PC-3 (cell line): ENCODE measurements around the gene PCGF5. TPM values are rescaled to one million over a fixed set of nuclear protein-coding genes. Genes with fewer than 3 reads are reported as not detected.

Experiments used
- ATAC-seq: fragments of 200-7000 bp; cut with Tn5 transposase; 2 replicates; pipeline ENCODE4 v1.9.1; 2020; ENCODE audit warnings: mild to moderate bottlenecking, moderate library complexity
- BruUV-seq: library from RNA; stranded (reverse); fragments of 400-500 nt; replicated peaks from 2 replicates; lab custom pipeline; 2021; lab: Mats Ljungman, UMichigan
- CTCF ChIA-PET: fragments of 300-600 bp; sonication (Branson Sonifier 250); formaldehyde crosslinking; loops from one replicate; lab custom pipeline; 2022; ENCODE audit warnings: antibody characterized with exemption; lab: Charles Lee
- POLR2A ChIA-PET: fragments of 300-600 bp; sonication (Branson Sonifier 250); formaldehyde crosslinking; loops from one replicate; lab custom pipeline; 2022; ENCODE audit warnings: antibody characterized with exemption; ENCODE audit not compliant: unreplicated experiment; lab: Charles Lee
- DNase-seq: peaks from one replicate; pipeline ENCODE4 v3.0.0-alpha.2; 2015
- H2AFZ ChIP-seq: fragments of 300-600 bp; sonication (generic); 2 replicates; pipeline ENCODE4 v1.6.0; 2016; ENCODE audit warnings: antibody characterized with exemption, low read length
- H3F3A ChIP-seq: fragments of 300-600 bp; sonication (generic); one replicate; pipeline ENCODE4 v1.6.0; 2017; ENCODE audit warnings: antibody characterized with exemption, low read length, control low read depth, mild to moderate bottlenecking; ENCODE audit not compliant: unreplicated experiment
- H3K27ac ChIP-seq: fragments of 300-600 bp; sonication (generic); 2 replicates; pipeline ENCODE4 v1.5.1; 2016; ENCODE audit warnings: mild to moderate bottlenecking, low read length
- H3K27me3 ChIP-seq: fragments of 300-600 bp; sonication (generic); 2 replicates; pipeline ENCODE4 v1.6.1; 2016; ENCODE audit warnings: low read length, mixed read lengths
- H3K36me3 ChIP-seq: fragments of 300-600 bp; sonication (generic); 2 replicates; pipeline ENCODE4 v1.6.1; 2016; ENCODE audit warnings: low read depth, mixed run types, low read length, mixed read lengths
- H3K4me1 ChIP-seq: fragments of 300-600 bp; sonication (generic); 2 replicates; pipeline ENCODE4 v1.5.1; 2016; ENCODE audit warnings: low read length; ENCODE audit not compliant: insufficient read depth
- H3K4me2 ChIP-seq: fragments of 300-600 bp; sonication (generic); 2 replicates; pipeline ENCODE4 v1.6.0; 2016; ENCODE audit warnings: low read length
- H3K4me3 ChIP-seq: fragments of 300-600 bp; sonication (generic); 2 replicates; pipeline ENCODE4 v1.5.1; 2016; ENCODE audit warnings: mild to moderate bottlenecking, low read length, mixed read lengths
- H3K79me2 ChIP-seq: fragments of 300-600 bp; sonication (generic); 2 replicates; pipeline ENCODE4 v1.6.1; 2017; ENCODE audit warnings: low read length, mixed read lengths
- H3K9ac ChIP-seq: fragments of 300-600 bp; sonication (generic); 2 replicates; pipeline ENCODE4 v1.6.0; 2016; ENCODE audit warnings: mild to moderate bottlenecking, low read length
- H3K9me2 ChIP-seq: fragments of 300-600 bp; sonication (generic); replicated peaks from 2 replicates; pipeline ENCODE4 v1.6.1; 2016; ENCODE audit warnings: mixed run types, low read length, mixed read lengths
- H3K9me3 ChIP-seq: fragments of 300-600 bp; sonication (generic); 2 replicates; pipeline ENCODE4 v1.6.1; 2016; ENCODE audit warnings: low read length, mixed read lengths
- H4K20me1 ChIP-seq: fragments of 300-600 bp; sonication (generic); 2 replicates; pipeline ENCODE4 v1.6.1; 2016; ENCODE audit warnings: low read length, mixed read lengths
- CTCF ChIP-seq: fragments of 300-600 bp; sonication (generic); conservative IDR thresholded peaks from 2 replicates; pipeline ENCODE4 v1.5.1; 2017; ENCODE audit warnings: antibody characterized with exemption, low read depth, mild to moderate bottlenecking, low read length
- EZH2 ChIP-seq: fragments of 300-600 bp; sonication (generic); IDR thresholded peaks from one replicate; pipeline ENCODE4 v1.6.1; 2017; ENCODE audit warnings: antibody characterized with exemption, mild to moderate bottlenecking, low read length; ENCODE audit not compliant: unreplicated experiment
- EZH2phosphoT487 ChIP-seq: fragments of 300-600 bp; sonication (generic); IDR thresholded peaks from 2 replicates; pipeline ENCODE4 v1.6.1; 2018; ENCODE audit warnings: mild to moderate bottlenecking, antibody characterized with exemption, low read length, borderline replicate concordance
- intact Hi-C: fragments of 100-400 bp; cut with micrococcal nuclease; formaldehyde crosslinking; loops from 2 replicates; pipeline ENCODE4 v1.9.0; 2023
- total RNA-seq: library from RNA; depleted of rRNA; stranded (reverse); fragments of >200 nt; gene quantifications from 2 replicates; pipeline ENCODE4 v1.2.3, GENCODE V29; 2014

PCGF5 gene
- total RNA-seq, 1 experiment from 2014 or later = 25.0 TPM

- POLR2A ChIA-PET = no interaction called here
- no peaks in the 10 kb centered on the region for H3K9me2 ChIP-seq
- no peaks in the 10 kb centered on the region for H3K4me1 ChIP-seq
- DNase-seq (no peak), ATAC-seq (no peak)
- TF ChIP-seq CTCF (no peak), EZH2 (no peak)
- no peaks in the 10 kb centered on the region for H3F3A ChIP-seq
- H2AFZ ChIP-seq = no peak overlapping the region
- H3K27ac ChIP-seq = no peak overlapping the region
- intact Hi-C loops = no loop called here
- no TSS peak for BruUV-seq
- H3K36me3 ChIP-seq = no peaks in the 10 kb centered on the region
- CTCF ChIA-PET = no interaction called here
- H3K9me3 ChIP-seq = no peaks in the 10 kb centered on the region
- H3K9ac ChIP-seq = no peak overlapping the region
- H3K27me3 ChIP-seq = no peaks in the 10 kb centered on the region
- H4K20me1 ChIP-seq = no peaks in the 10 kb centered on the region
- no peaks in the 10 kb centered on the region for H3K79me2 ChIP-seq
- no peak overlapping the region for H3K4me2 ChIP-seq
- H3K4me3 ChIP-seq = no peak overlapping the region
These were observed 67.4 kb downstream of the PCGF5 start for GRCh38 chr10:91287912-91288311.

- no TSS peak for BruUV-seq
- Histone ChIP-seq H2AFZ (no peak overlapping the region), H3K79me2 (no peaks in the 10 kb centered on the region), H3K4me3 (no peak overlapping the region), H3K4me1 (no peaks in the 10 kb centered on the region), H3K36me3 (no peaks in the 10 kb centered on the region), H3K9me3 (no peaks in the 10 kb centered on the region), H3K4me2 (no peak overlapping the region), H3F3A (no peaks in the 10 kb centered on the region), H3K27ac (no peak overlapping the region), H3K9me2 (no peaks in the 10 kb centered on the region), H3K27me3 (no peaks in the 10 kb centered on the region), H4K20me1 (no peaks in the 10 kb centered on the region), H3K9ac (no peak overlapping the region)
- CTCF ChIA-PET = no interaction called here
- ATAC-seq = no peak
- intact Hi-C loops = no loop called here
- no peak for TF ChIP-seq CTCF
- POLR2A ChIA-PET = no interaction called here
- no peak for DNase-seq
These were observed 68.8 kb downstream of the PCGF5 start for GRCh38 chr10:91289305-91289704.

- DNase-seq (no peak), ATAC-seq (no peak)
- Histone ChIP-seq H3K4me2 (no peak overlapping the region), H3K4me3 (no peak overlapping the region), H3K9me3 (no peaks in the 10 kb centered on the region), H3K79me2 (no peaks in the 10 kb centered on the region), H3K36me3 (no peaks in the 10 kb centered on the region), H4K20me1 (no peaks in the 10 kb centered on the region), H3F3A (no peaks in the 10 kb centered on the region), H3K9ac (no peak overlapping the region), H3K27ac (no peak overlapping the region), H3K9me2 (no peaks in the 10 kb centered on the region), H3K27me3 (no peaks in the 10 kb centered on the region), H2AFZ (no peak overlapping the region), H3K4me1 (no peaks in the 10 kb centered on the region)
- no TSS peak for BruUV-seq
- TF ChIP-seq EZH2 = no peak
- TF ChIP-seq CTCF = no peak
- no peak for TF ChIP-seq EZH2phosphoT487
- POLR2A ChIA-PET = no interaction called here
- CTCF ChIA-PET = no interaction called here
- intact Hi-C loops = no loop called here
These were observed 70.1 kb downstream of the PCGF5 start for GRCh38 chr10:91290607-91291006.
